Skin of body (tissue), 1 donor: Measurements from ENCODE around the gene CCND2. TPM values are rescaled to one million over a fixed set of nuclear protein-coding genes. Genes with fewer than 3 reads are reported as not detected.

Experiments used
- total RNA-seq: library from RNA; depleted of rRNA; stranded (reverse); fragments of >200 nt; gene quantifications from one replicate; pipeline ENCODE4 v1.2.3, GENCODE V29; 2014

Gene CCND2
- total RNA-seq, 1 donor from 2014 or later, result 115 TPM

Other genes starting within 250 kb of the CCND2 start
- gene TIGAR, start 47.5 kb downstream of the CCND2 start, total RNA-seq, result 2.2 TPM
- not detected for gene FGF23, start 106.0 kb downstream of the CCND2 start, total RNA-seq
- 4.0 TPM for gene FGF6, start 172.1 kb downstream of the CCND2 start, total RNA-seq